K562 (cell line): ENCODE data around the gene HOXB8. TPM values are rescaled to one million over a fixed set of nuclear protein-coding genes. Genes with fewer than 3 reads are reported as not detected.

Source experiments
- ATAC-seq: fragments of 200-7000 bp; cut with Tn5 transposase; 3 replicates; pipeline ENCODE4 v1.9.1; 2020; ENCODE audit warnings: moderate library complexity
- BruUV-seq: library from RNA; stranded (reverse); fragments of 400-500 nt; replicated peaks from 2 replicates; lab custom pipeline; 2021; lab: Mats Ljungman, UMichigan
- CTCF ChIA-PET: fragments of 300-600 bp; formaldehyde crosslinking; extraction: SDS; loops from one replicate; lab custom pipeline; 2021; ENCODE audit warnings: low intra/inter-chr PET ratio; lab: Yijun Ruan, JAX
- POLR2A ChIA-PET: fragments of 300-600, 350-650 bp; sonication (Branson Sonifier 250); formaldehyde crosslinking; extraction: SDS; loops from one replicate; lab custom pipeline; 2021; ENCODE audit warnings: antibody characterized with exemption, inconsistent platforms; lab: Yijun Ruan, JAX
- DNase-seq, 4 experiments: peaks; one replicate each; pipeline versions ENCODE4 v3.0.0 to v3.0.0-alpha.2; 2011 to 2018; ENCODE audit warnings: low spot score in 3 of 4, mixed read lengths in 3 of 4; ENCODE audit errors: extremely low read depth in 1 of 4
- FAIRE-seq: peaks from 2 replicates; lab custom pipeline; 2011; peaks lifted over from hg19 to GRCh38; lab: Jason Lieb, UNC
- H2AFZ ChIP-seq: 2 replicates; pipeline ENCODE4 v1.6.0; 2011; ENCODE audit warnings: low read depth, low read length, control low read depth, inconsistent platforms
- H3K27ac ChIP-seq: fragments of 200-600 bp; 3 replicates; pipeline ENCODE4 v1.8.0; 2011; ENCODE audit warnings: low read depth, mild to moderate bottlenecking, control low read depth, inconsistent platforms, low read length, moderate library complexity, mixed read lengths; ENCODE audit errors: extremely low read depth
- H3K27me3 ChIP-seq, 2 experiments: fragments of 300-600 bp in 1 of 2; 2 replicates in 1 of 2; 3 replicates in 1 of 2; pipeline versions ENCODE4 v1.6.0 to v1.8.0; 2011; ENCODE audit warnings: inconsistent platforms in 2 of 2, low read length in 2 of 2, mild to moderate bottlenecking in 1 of 2, mixed read lengths in 1 of 2, moderate library complexity in 1 of 2; ENCODE audit not compliant: control insufficient read depth in 2 of 2, insufficient read depth in 2 of 2
- H3K36me3 ChIP-seq: fragments of 300-600 bp; 3 replicates; pipeline ENCODE4 v1.8.0; 2011; ENCODE audit warnings: mild to moderate bottlenecking, low read length, inconsistent platforms; ENCODE audit not compliant: control insufficient read depth, insufficient read depth
- H3K4me1 ChIP-seq, 2 experiments: fragments of 200-600 bp in 1 of 2; replicated peaks in 1 of 2; 2 replicates in 1 of 2; 3 replicates in 1 of 2; pipeline versions ENCODE4 v1.5.1 to v1.8.0; 2011; ENCODE audit warnings: inconsistent platforms in 2 of 2, low read length in 2 of 2, mild to moderate bottlenecking in 1 of 2, mixed read lengths in 1 of 2, moderate library complexity in 1 of 2; ENCODE audit not compliant: control insufficient read depth in 2 of 2, insufficient read depth in 2 of 2
- H3K4me2 ChIP-seq: 2 replicates; pipeline ENCODE4 v1.6.1; 2011; ENCODE audit warnings: low read length, control low read depth, inconsistent platforms, mixed read lengths; ENCODE audit not compliant: insufficient read depth
- H3K4me3 ChIP-seq: fragments of 200-600 bp; sonication (generic), shearing (Covaris generic); 2 replicates; pipeline ENCODE4 v1.5.1; 2016; ENCODE audit warnings: control low read depth, inconsistent platforms
- H3K79me2 ChIP-seq: fragments of 200-600 bp; 3 replicates; pipeline ENCODE4 v1.8.0; 2011; ENCODE audit warnings: low read length, inconsistent platforms; ENCODE audit not compliant: control insufficient read depth, insufficient read depth
- H3K9ac ChIP-seq, 2 experiments: 2 replicates each; pipeline versions ENCODE4 v1.6.0 to v1.6.1; 2011; ENCODE audit warnings: low read depth in 2 of 2, low read length in 2 of 2, control low read depth in 1 of 2, inconsistent platforms in 1 of 2, mild to moderate bottlenecking in 1 of 2, mixed read lengths in 1 of 2; ENCODE audit not compliant: insufficient read depth in 1 of 2
- H3K9me1 ChIP-seq: one replicate; pipeline ENCODE4 v1.6.0; 2011; ENCODE audit warnings: inconsistent platforms, mild to moderate bottlenecking, low read length, moderate library complexity; ENCODE audit not compliant: control insufficient read depth, insufficient read depth
- H3K9me3 ChIP-seq: replicated peaks from 2 replicates; pipeline ENCODE4 v1.5.1; 2011; ENCODE audit warnings: low read depth, low read length, inconsistent platforms; ENCODE audit not compliant: control insufficient read depth, insufficient read depth
- H4K20me1 ChIP-seq: replicated peaks from 2 replicates; pipeline ENCODE4 v1.6.1; 2011; ENCODE audit warnings: low read length, inconsistent platforms, mixed read lengths; ENCODE audit not compliant: control insufficient read depth, insufficient read depth
- MLLT1 ChIP-seq, 2 experiments: fragments of 450-650 bp; IDR thresholded peaks; 2 replicates each; pipeline ENCODE4 v1.6.1; 2016
- POLR2G ChIP-seq: fragments of 200-400 bp; formaldehyde crosslinking; IDR thresholded peaks from 2 replicates; pipeline ENCODE4 v1.6.1; 2017; ENCODE audit warnings: low read depth, mild to moderate bottlenecking, antibody characterized with exemption, low read length, moderate library complexity
- RBFOX2 ChIP-seq: fragments of 200-400 bp; formaldehyde crosslinking; IDR thresholded peaks from 2 replicates; pipeline ENCODE4 v1.6.1; 2017; ENCODE audit warnings: low read depth, mild to moderate bottlenecking, low read length, moderate library complexity
- ZFX ChIP-seq: sonication (generic); formaldehyde crosslinking; IDR thresholded peaks from 2 replicates; pipeline ENCODE4 v1.8.0; 2022; ENCODE audit warnings: mild to moderate bottlenecking, missing genetic modification reagents, moderate library complexity
- WGBS: fragments of 100-300 bp; shearing (Covaris generic); methylation state at CpG from one replicate; pipeline ENCODE4 v1.1.6; 2016; ENCODE audit warnings: low coverage, mixed read lengths; ENCODE audit not compliant: insufficient coverage; ENCODE audit errors: missing lambda C conversion rate; 5-methylcytosine and 5-hydroxymethylcytosine counted together
- in situ Hi-C: fragments of 300-500 bp; cut with MboI; formaldehyde crosslinking; loops from 4 replicates; pipeline ENCODE4 v1.15.0; 2018; ENCODE audit warnings: inconsistent platforms, mixed read lengths
- intact Hi-C: fragments of 100-400 bp; cut with micrococcal nuclease; formaldehyde crosslinking; loops from 2 replicates; pipeline ENCODE4 v1.14.2; 2022
- polyA plus RNA-seq, 8 experiments: library from polyadenylated mRNA; depleted of rRNA in 4 of 8; stranded (reverse) in 5 of 8; unstranded in 3 of 8; fragments of >200 nt; fragmentation: Nextera tagmentation in 2 of 8; fragmentation: Illumina TruSeq in 1 of 8; extraction: Ambion mirVana in 2 of 8; extraction: Trizol in 1 of 8; gene quantifications; 2 replicates each; pipeline versions ENCODE4 v1.2.1 to v1.2.3, GENCODE V29; 2011 to 2014; ENCODE audit warnings: inconsistent platforms in 1 of 8, missing spikeins in 1 of 8
- total RNA-seq, 7 experiments: library from RNA; depleted of rRNA in 6 of 7; stranded (reverse); fragments of >200 nt in 6 of 7; fragmentation: Illumina TruSeq in 2 of 7; extraction: Trizol in 2 of 7; gene quantifications; 2 replicates each; pipeline versions ENCODE4 v1.2.1 to v1.2.3, GENCODE V29; 2011 to 2021; ENCODE audit warnings: low replicate concordance in 1 of 7
- TF ChIP-seq, protein P1 (sequence below): IDR thresholded peaks from 3 replicates; pipeline ENCODE4 v1.6.1; 2011; ENCODE audit warnings: borderline replicate concordance, mild to moderate bottlenecking, moderate library complexity; ENCODE audit not compliant: insufficient read length; ENCODE audit errors: extremely low read depth

The HOXB8 gene
- total and polyA plus RNA-seq, 9 of the 15 experiments (the other 6 are each of a cell fraction or from before 2014, with no cell fraction given): 0.52 to 23.8 (median 3.6) TPM

- in situ Hi-C loops (loop anchor here (5.0 kb wide), 1 partner anchor 256 kb away; no protein-coding TSS in a partner anchor), intact Hi-C loops (no loop called here)
- no peak within 1 kb of the TSS for H3K4me3 ChIP-seq
- H3K36me3 ChIP-seq: no peaks in the 10 kb centered on the region; the same call in 2 of the 3 replicates
- no peaks in the 10 kb centered on the region for H3K9me3 ChIP-seq
- no TSS peak for BruUV-seq
- no peaks in the 10 kb centered on the region for H3K9me1 ChIP-seq
- H2AFZ ChIP-seq: peak within 1 kb of the TSS; percentile 85
- ChIA-PET POLR2A (interaction anchor here (0.5 to 3.7 kb wide), 7 partner anchors 8 to 431 kb away, joined by 3 to 12 read pairs (median 4); no protein-coding TSS in a partner anchor), CTCF (interaction anchor here (0.6 to 2.8 kb wide), 12 partner anchors 25 to 378 kb away, joined by 3 to 19 read pairs (median 4); no protein-coding TSS in a partner anchor)
- H3K9ac ChIP-seq: no peak within 1 kb of the TSS; a peak in 1 of 4 replicates
- H3K4me2 ChIP-seq: peak within 1 kb of the TSS; percentile 29
- H3K79me2 ChIP-seq: no peaks in the 10 kb centered on the region
- H3K4me1 ChIP-seq: peaks cover 9 to 42% of the 10 kb centered on the region in 2 experiments; a peak in 3 of 5 replicates
- ATAC-seq (no peak), FAIRE-seq (no peak), DNase-seq (no peak)
- H3K27ac ChIP-seq: no peak within 1 kb of the TSS
- WGBS: 82% methylated on average over 35 of the region's 50 CpGs
- no peaks in the 10 kb centered on the region for H3K27me3 ChIP-seq
- H4K20me1 ChIP-seq: no peaks in the 10 kb centered on the region
- TF ChIP-seq MLLT1 (IDR thresholded peaks at IDR 0.05) (no peak), POLR2G (peak; percentile 46; the same call in 1 of the 2 replicates), RBFOX2 (0 out of 2 replicates have a peak, but pooled peaks have one; percentile 24), ZFX (CRISPR knock-in tag) (0 out of 2 replicates have a peak, but pooled peaks have one; percentile 3)
- TF ChIP-seq, protein P1, sequence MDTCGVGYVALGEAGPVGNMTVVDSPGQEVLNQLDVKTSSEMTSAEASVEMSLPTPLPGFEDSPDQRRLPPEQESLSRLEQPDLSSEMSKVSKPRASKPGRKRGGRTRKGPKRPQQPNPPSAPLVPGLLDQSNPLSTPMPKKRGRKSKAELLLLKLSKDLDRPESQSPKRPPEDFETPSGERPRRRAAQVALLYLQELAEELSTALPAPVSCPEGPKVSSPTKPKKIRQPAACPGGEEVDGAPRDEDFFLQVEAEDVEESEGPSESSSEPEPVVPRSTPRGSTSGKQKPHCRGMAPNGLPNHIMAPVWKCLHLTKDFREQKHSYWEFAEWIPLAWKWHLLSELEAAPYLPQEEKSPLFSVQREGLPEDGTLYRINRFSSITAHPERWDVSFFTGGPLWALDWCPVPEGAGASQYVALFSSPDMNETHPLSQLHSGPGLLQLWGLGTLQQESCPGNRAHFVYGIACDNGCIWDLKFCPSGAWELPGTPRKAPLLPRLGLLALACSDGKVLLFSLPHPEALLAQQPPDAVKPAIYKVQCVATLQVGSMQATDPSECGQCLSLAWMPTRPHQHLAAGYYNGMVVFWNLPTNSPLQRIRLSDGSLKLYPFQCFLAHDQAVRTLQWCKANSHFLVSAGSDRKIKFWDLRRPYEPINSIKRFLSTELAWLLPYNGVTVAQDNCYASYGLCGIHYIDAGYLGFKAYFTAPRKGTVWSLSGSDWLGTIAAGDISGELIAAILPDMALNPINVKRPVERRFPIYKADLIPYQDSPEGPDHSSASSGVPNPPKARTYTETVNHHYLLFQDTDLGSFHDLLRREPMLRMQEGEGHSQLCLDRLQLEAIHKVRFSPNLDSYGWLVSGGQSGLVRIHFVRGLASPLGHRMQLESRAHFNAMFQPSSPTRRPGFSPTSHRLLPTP: no peak
These were observed 21.8 kb downstream of the HOXB8 start, which contains the start of gene HOXB5 for GRCh38 chr17:48593126-48593829. TSS of gene HOXB5 (minus strand) at chr17:48593779. CDS start at chr17:48593682, 97 bp downstream.
